ELR (cell line): ENCODE results near the gene INPP4A.

Experiments
- DNase-seq: peaks from one replicate; pipeline ENCODE4 v3.0.0-alpha.2; 2015; ENCODE audit warnings: low read depth

Gene INPP4A

DNA sequence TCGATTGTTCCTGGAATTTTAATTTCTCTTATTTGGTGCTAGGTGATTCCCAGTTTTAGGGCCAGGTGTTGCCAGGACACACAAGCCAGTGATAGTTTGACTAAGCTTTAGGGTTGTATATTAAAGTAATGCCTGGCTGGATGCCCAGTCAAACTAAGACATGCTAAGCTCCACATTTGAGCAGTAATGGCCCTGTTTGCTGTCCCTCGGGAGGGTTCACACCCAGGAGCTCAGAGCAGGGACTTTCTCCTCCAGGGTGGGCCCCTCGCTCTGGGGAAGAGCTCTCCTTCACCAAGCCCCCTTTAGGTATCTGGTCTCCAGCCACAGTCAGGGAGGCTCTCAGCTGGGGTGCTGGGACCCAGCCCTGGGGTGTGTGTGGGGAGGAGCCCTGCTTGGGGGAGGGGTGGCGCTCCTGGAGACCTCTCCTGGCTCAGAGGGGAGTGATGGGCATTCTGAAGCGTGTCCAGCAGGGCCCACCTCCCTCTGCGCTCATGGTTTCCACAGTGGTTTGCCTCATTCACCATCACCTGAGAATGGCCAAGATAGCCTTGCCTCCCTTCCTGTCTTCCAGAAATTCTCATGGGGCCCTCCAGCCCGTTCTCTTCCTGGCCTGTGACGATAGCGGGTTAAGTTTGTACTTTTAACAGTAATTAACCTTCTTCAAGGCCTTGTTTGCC, 31.7 kb downstream of the INPP4A start:
- no peak for DNase-seq

DNA sequence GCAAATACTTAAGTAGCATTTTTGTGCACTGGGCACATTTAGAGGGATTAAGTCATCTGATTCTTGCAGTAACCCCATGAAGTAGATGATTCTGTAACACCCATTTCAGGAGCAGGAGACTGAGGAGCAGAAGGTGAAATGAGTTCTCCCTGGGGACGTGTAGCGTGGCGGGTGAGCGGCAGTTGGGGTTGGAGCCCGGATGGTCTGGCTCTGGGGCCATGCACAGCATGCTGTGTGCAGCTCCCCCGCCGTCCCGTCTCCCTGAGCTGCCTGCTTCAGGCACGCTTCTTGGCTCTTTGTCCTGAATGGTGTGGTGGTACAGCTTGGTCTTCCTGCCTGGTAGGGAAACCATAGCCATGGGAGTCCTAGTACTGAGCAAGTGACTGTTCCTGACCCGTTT, 32.4 kb downstream of the INPP4A start:
- DNase-seq: no peak

DNA sequence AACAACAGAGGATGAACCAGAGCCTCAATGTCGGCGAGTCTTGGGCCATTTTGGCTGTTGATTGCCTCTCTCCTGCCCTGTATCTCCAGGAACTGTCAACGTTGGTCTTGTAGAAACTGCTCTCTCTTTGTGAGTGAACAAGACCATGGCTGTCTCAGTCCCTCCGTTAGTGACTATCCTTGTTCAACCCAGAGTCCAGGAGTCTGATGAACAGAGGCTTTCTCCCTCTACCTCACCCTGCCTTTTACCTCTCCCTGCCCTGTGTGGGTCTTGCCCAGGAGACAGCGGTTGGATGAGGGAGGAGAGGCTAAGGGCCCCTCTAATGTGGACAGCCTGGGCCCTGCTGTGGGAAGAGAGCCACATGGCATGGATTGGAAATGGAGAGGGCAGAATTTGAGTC, 32.8 kb downstream of the INPP4A start:
- no peak for DNase-seq

DNA sequence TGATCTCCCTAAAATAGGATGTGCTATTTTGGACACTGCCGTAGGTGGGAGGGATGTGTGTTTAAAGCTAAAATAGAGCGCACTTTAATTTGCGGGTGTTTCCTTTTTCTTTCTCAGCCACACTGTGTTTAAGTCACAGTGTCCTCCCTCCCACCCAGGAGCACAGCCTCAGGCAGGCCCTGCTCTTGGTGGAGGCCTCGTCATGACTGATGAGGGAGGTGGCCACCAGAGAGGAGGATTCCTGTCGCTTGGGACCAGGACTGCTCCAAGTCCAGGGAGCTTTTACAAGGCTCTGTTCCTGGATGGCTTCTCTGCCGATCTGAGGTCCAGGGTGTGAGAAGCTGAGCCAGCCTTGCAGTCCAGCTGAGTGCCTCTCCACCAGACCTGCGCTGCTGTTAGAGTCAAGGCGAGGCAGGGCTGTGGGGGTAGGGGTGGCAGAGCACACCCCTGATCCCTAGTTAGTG, 33.5 kb downstream of the INPP4A start:
- DNase-seq: no peak

DNA sequence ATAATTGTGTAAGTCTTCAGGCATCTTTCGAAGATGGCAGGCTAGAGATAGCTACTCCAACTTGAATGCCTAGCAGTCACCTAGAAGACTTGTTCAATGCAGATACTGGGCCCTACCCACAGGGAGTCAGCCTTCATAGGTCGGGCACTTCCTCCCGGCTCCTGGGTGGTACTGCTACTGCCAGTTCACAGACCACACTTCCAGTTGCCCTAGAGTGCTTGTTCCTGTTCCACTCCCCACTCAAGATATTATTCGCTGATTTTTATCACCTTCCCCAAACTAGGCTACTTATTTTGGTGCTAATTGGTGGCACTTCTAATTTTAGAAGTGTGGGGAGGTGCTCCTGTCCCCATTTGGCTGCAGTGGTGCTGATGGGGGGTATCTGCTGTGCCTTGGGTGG, 34.2 kb downstream of the INPP4A start:
- no peak for DNase-seq

DNA sequence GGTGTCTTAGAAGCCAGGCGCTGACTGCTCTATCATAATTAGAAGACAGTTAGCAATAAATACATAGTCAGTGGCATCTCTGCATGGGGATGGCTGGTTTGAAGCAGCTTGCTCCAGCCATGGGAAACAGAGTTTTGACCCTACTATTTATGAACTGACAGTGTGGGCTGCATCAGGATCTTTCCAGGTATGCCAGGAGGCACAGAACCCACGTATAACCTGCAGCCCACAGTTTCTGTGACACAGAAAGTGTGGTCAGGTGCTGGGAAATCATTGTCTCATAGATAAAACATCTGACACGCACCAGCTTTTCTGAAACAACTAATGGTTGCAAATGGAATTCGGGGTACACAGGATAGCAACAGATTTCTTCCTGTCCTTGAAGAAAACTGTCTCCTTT, 34.7 kb downstream of the INPP4A start:
- no peak for DNase-seq

DNA sequence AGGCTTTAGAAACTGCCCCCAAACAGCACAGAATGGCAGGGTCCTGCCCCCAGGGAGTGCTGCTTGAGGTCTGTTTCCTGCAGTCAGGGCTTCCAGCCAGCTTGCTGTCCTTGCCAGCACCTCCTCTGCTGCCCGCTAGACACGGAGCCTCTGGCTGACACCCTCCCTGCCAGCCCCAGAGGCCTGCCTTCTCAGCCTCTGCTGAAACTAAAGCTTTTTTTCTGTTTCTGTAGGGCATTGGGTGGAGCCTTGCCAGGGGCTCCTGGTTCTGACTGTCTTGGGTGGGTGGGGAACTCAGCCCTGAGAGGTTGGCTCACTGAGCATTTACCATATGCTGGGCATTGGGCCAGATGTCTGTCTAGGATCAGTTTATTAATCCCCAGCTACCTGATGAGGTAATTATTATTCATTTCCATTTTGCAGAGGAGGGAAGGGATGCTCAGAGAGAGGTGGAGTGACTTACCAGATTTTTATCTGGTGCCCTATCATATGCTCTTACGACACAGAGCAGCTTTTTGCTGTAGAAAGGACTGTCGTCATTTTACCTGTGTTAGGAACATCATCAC, 35.4 kb downstream of the INPP4A start:
- peak; percentile 66 for DNase-seq

DNA sequence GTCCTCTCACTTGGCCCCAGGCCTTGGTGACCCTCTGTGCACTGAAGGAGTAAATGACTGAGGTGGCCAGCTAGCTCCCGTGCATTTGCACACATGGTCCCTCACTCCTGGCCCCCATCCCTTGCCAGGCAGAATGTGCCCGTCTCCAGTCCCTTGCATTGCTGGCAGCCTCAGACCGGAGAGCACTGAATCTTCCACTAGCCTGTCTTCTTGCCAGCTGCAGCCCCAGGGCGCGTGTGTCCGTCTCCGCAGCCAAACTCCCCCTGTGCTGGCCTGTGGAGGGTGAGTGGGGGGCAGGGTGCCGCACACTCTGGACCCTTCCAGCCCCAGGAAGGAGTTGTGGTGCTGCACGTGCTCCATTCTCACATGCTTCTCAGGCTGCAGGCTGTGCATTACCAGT, 35.9 kb downstream of the INPP4A start:
- DNase-seq: no peak

DNA sequence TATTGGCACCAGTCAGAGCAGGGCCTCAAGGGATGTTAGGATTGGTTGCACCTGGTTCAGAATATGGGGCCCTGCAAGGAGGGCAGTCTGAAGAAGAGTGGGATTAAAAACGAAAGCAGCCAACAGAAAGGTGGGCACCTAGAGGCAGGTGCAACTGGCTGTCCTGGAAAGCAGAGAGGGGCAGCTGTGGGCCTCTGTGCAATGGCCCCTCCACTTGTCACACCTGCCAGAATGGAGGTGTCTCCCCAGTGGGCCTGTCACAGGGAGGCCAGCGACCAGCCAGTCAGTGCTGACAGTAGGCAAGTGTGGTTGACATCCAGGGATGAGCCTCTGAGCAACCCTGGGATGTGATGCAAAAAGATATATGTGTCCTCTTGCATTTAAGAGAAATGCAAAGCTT, 37.7 kb downstream of the INPP4A start:
- DNase-seq: no peak

DNA sequence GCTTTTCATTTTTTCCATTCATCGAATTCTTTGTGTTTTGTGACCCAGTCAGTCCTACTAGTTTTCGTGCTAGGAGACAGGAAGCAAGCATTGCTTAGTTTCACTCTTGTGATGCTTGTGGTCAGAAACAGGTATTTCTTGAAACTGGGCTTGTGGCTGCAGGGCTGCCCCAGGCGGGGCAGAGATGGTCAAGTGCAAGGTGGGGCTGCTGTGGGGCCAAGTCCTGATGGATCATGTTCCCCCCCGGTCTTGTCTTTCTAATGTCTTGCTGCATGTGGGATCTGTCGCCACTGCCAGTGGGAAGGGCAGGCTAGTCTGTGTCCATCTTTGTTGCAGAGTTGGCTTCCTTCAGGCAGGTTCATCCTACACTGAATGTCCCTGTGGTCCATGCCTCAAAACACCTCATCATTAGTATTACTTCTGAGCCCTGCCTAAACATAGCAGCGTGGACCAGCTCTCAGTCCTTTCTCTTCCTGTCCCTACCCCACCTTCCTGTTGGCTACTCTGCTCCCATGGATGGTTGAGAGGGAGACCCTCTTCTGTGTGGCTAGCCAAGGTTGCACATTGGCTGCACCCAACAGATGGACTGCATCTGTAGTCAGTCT, 38.7 kb downstream of the INPP4A start:
- DNase-seq: no peak

DNA sequence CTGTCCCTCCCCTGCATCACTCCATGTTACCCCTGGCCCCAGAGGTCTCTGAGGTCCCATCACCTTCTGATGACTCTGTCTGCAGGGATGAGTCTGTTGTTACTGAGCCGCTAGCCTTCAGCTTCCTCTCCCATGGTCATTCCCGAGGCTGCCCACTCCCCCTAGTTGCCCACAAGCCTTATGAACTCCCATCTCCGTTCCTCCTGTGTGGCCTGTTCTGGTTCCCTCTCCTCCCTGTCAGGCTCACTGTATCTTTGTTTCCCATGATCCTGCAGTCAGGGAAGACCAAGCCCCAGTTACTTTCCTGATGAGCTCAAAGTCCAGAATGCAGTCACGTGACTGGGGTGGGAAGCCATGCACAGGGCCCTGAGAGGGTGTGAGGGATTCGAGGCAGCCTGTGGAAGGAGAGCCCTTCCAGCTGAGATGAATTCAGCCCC, 39.5 kb downstream of the INPP4A start:
- no peak for DNase-seq

DNA sequence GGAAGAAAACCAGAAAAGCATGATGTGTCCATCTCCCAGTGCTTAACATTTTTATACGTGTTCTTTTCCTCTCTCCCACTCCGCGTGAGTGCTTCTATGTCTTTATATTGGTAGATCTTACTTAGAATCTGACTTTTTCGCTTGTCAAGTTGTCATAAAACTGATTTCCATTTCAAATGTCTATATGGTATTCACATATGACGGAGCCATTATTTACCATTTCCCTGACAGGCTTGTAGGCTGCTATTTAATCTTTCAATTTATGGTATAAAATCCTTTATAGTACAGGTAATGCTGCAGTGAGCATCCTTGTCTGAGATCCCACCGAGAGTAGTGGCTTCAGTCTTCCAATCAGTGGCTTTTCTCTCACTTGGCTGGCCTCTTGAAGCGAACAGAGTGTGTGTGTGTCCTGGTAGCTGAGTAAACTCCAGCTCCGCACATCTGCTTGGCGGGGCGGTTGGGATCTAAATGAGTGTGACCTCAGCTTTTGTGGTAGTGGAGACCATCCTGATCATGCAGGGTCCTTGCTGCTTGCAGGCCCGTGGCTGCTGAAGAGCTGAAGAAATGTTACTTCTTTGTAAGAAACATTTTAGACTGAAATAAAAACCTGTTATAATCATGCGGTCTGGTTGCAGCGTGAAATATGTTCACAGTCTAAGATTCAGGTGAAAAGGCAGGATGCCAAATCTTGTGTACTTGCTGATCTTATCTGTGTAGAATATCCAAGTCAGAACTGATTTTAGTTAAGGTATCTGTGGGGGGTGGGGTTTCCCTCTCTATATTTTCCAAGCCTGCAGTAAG, 40.2 kb downstream of the INPP4A start:
- no peak for DNase-seq

DNA sequence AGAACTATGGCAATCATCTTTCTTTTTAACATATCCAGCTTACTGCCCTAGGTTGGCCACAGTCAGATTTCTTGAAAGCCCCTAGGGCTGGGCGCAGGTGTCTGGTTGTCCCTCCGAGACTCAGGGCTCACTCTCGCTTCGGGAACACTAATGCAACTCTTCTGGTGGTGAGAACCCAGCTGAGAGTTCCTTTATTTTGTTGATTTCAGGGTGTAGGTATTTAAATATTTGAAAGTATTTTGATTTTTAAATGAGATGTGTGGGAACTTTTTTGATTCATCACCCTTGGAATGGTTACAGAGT, 40.7 kb downstream of the INPP4A start:
- DNase-seq: no peak

DNA sequence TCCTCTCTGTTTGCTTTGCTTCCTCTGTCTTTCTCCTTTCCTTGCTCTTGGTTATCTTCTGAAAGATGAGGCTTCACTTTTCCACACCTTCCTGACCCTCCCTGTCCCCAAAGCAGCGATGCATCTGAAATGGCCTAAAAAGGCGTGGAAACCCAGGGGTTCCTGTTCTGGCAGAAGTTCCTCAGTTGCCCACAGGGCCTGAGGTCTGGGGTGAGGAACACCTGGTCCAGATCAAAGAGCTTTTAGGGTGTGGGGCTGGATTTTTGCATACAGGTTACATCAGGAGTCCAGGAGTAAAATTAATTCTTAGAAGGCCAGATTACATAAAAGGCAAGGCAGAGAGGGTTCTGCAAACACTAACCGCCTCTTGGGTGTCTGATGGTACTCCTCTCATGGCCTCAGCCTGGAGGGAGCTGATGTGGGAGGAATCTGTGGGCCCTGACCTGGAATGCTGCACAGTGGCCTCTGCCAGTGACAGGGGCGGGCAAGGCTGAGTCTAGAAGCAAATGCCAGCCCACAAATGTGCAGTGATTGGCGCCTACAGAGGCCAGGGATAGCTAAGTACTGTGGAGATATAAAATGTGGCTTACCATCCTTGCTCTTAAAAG, 41.8 kb downstream of the INPP4A start:
- no peak for DNase-seq

DNA sequence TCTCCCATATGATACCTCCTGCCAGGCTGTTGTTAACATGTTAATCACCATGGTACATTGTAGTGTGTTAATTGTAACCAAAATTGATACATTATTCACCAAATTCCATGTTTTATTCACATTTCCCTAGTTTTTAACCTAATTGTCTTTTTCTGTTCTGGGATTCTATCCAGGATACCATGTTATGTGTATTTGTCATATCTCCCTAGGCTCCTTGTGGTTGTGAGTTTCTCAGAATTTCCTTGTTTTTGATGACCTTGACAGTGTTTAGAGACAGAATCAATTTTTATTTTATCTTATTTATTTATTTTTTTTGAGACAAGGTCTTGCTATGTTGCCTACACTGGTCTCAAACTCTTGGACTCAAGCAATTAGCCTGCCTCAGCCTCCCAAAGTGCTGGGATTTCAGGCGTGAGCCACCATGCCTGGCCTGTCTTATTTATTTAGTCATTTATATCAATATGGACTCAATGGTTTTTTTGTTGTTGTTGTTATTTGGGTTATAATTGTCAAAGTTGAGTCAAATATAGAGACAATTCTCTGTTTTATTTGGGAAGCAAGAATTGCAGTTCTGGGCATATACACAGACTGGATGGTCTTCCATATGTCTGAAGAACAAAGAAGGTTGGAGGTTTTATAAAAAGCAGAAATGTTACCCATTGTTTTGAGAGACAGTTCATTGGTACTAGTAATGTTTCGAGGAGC, 42.6 kb downstream of the INPP4A start:
- no peak for DNase-seq

DNA sequence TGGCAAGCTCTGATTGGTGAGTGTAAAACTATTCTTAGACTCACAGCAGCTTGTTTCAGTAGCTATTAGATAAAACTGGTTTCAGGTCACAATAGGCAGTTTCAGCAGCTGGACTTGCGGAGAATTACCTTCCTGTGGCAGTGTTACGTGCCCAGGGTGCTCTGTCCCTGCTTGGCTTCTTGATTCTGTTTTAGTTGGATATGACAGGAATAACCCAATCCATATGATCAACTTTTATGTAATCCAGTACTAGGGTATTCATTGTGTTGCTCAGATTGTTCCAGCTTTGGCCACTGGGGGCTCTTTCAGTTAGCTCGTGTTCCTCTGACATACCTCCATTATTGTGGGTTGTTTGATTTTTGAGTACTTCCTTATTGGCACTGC, 43.1 kb downstream of the INPP4A start:
- DNase-seq: peak; percentile 45

DNA sequence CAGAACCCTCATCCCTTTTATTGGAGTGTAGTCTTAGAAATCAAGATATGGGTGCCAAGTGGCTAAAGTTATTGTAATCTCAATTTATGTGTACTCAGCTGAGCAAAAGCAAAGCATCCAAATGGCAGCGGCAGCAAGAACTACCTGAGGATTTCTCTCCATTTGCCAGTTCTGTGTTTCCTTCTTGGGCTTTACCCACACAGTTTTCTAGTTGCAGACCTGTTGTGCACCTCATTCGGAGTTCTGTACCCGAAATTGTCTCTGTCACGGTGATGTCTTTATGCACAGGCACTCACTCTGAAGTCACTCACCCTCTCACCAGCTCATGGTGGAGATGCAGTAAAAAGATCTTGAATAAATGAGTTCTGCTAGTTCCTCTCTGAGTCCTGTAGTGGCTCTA, 43.6 kb downstream of the INPP4A start:
- no peak for DNase-seq

DNA sequence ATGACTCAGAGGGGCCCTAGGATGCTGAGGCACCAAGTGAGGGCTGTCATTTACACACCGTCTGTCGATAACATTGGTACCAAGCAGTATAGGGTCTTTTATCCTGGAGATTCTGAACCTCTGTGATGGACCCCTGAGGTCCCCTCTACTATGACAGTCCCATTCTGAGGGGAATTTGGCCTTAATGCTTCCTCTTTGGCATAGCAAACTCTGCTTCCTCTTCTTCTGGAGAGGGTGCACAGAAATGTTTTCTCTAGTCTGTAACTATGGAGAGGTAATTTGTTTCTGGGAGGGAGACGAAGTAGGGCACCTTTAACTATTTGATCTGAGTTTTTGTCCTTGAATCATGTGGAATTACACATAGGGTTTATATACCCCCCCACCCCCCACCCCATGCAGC, 44.8 kb downstream of the INPP4A start:
- no peak for DNase-seq

DNA sequence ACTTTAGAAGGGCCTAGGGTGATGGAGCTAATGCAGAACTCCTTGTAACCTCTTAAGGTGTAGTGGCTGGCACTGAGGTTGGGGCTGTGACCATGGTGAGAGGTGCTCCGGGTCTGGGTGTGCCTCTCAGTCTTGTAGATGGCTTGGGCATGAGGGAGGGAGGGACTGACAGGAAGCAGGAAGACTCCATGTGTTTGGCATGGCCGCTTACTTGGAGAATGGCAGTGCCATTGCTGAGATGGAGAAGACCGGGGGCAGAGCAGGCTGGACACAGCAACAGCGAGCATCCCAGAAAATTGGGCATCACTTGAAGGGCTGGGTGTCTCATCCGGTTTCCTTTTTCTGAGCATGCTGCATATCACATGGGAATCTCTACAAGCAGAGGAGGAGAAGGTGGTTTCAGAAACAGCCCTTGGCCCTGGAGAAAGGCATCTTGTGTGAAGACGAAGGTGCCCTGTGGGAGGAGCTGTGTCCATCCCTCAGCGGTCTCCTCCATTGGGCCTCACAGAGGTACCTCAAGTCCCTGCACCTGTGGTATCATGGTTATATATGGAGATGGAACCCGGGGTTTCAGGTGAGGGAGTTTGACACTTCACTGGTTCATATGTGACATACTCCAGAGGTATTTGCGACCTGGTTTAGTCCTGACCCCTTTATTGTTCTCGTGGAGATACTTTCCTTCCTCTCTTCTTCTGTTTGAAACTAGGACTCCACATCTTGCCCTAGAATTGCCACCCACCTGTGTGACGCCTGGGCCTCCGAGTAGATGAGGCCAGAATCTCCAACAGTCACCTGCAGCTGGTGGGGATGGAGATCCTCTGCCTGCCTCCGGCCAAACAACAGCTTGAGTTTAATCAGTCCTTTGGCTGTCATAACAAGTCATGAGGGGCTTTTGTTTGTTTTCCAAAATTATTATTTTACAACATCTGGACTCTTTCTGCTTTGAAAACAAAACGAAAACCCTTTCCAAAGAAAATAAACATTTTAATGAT, 45.6 kb downstream of the INPP4A start:
- no peak for DNase-seq

DNA sequence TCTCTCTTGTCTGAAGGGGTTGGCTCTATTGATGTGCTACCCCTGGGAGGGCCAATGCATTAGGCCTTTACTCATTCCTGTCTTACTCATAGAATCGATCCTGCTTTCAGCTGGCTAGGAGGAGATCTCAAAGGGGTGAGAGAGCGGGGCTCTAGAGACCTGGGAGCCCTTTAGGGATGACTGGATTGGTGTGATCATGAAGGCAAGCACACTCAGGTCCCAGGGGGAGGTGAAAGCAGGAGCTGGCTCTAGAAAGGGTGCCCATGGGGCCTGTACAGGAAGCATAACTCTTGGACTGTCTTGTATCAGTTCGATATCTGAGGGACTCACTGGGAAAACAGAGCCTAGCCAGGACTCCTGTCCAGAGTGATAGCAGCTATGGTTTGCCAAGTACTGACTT, 47.8 kb downstream of the INPP4A start:
- no peak for DNase-seq

DNA sequence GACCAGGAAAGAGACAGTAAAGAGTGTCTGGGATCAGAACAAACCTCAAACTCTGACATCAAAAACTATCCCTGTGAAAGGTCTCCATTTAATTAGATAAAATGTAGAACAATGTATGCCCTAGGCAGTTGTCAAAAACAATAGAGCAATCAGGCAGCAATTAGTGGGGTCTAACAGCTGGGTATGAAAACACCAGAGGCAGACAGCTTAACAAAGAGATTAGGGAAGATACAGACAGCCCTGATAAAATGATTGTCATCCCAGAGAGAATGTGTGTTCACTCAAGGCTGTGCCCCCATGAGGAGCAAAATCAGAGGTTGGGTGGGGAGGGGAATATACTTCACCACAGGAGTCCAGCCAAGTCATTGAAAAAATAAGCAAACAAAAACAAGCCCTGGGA, 50.0 kb downstream of the INPP4A start:
- DNase-seq: no peak
